ENCODE measurements around the gene TUBGCP6. TPM values are rescaled to one million over a fixed set of nuclear protein-coding genes. Genes with fewer than 3 reads are reported as not detected.

The TUBGCP6 gene
- total RNA-seq, 4 donors from 2014 or later: 64.6 to 102 (median 80.3) TPM

- Histone ChIP-seq H3K9me3 (no peaks in the 10 kb centered on the region), H3K4me3 (replicated peaks in 1 of 3) (no peak overlapping the region), H3K36me3 (peaks cover 24 to 27% of the 10 kb centered on the region in 2 donors), H3K27ac (no peak overlapping the region), H3K4me1 (peaks cover 18 to 19% of the 10 kb centered on the region in 2 donors), H3K27me3 (no peaks in the 10 kb centered on the region)
- no peak for DNase-seq
- 94 to 98% methylated on average over 31 to 53 of the region's 61 CpGs for WGBS, 2 donors
- TF ChIP-seq CTCF (IDR thresholded peaks at IDR 0.05) (no peak), POLR2A (IDR thresholded peaks at IDR 0.05) (no peak)
- intact Hi-C loops (cut with DNase I): no loop called here
Measured at GRCh38 chr22:50197856-50198623, 46.8 kb downstream of the TUBGCP6 start.

- Histone ChIP-seq H3K4me1 (peaks cover 13 to 14% of the 10 kb centered on the region in 2 donors), H3K4me3 (replicated peaks in 1 of 3) (no peak overlapping the region), H3K9me3 (no peaks in the 10 kb centered on the region), H3K27ac (no peak overlapping the region), H3K27me3 (no peaks in the 10 kb centered on the region), H3K36me3 (peaks cover 24% of the 10 kb centered on the region in 2 donors)
- intact Hi-C loops (cut with DNase I): no loop called here
- TF ChIP-seq CTCF (IDR thresholded peaks at IDR 0.05) (no peak), POLR2A (IDR thresholded peaks at IDR 0.05) (no peak)
- WGBS, 2 donors: 89 to 93% methylated on average over 9 to 22 of the region's 23 CpGs
- no peak for DNase-seq
Measured at GRCh38 chr22:50197000-50197800, 47.6 kb downstream of the TUBGCP6 start.

DNA sequence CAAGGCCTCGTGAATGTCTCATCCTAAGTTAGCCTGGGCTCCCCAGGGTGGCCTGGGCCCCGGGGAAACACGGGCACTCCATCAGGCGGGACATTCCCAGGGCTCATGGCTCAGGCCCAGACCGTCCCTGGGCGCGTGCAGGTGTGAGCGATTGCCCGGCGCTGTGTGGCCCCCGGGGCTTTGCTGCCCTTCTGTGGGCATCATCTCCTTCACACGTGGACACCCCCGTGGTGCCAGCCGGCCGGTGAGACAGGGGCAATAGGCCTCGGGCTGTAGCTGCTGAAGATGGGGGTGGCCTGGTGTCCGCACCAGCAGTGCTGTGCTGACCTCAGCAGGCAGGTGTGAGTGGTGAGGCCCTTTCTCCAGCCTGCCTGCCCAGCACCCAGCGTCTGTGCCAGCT, 48.6 kb downstream of the TUBGCP6 start:
- no peak overlapping the region for H3K27ac ChIP-seq
- TF ChIP-seq CTCF (IDR thresholded peaks at IDR 0.05) (no peak), POLR2A (IDR thresholded peaks at IDR 0.05) (no peak)
- no peak overlapping the region for H3K4me3 ChIP-seq (replicated peaks in 1 of 3)
- no peaks in the 10 kb centered on the region for H3K27me3 ChIP-seq
- peaks cover 24% of the 10 kb centered on the region in 2 donors for H3K36me3 ChIP-seq
- intact Hi-C loops (cut with DNase I): no loop called here
- no peaks in the 10 kb centered on the region for H3K9me3 ChIP-seq
- peaks cover 8 to 11% of the 10 kb centered on the region in 2 donors for H3K4me1 ChIP-seq
- DNase-seq: no peak
- 95 to 98% methylated on average over 6 to 8 of the region's 18 CpGs for WGBS, 2 donors

- 97 to 99% methylated on average over 7 to 27 of the region's 44 CpGs for WGBS, 2 donors
- TF ChIP-seq CTCF (IDR thresholded peaks at IDR 0.05) (no peak), POLR2A (IDR thresholded peaks at IDR 0.05) (no peak)
- Histone ChIP-seq H3K36me3 (peaks cover 24% of the 10 kb centered on the region in 2 donors), H3K4me1 (peaks cover 20 to 24% of the 10 kb centered on the region in 2 donors), H3K27ac (no peak overlapping the region), H3K4me3 (replicated peaks in 1 of 3) (no peak overlapping the region), H3K27me3 (no peaks in the 10 kb centered on the region), H3K9me3 (no peaks in the 10 kb centered on the region)
- intact Hi-C loops (cut with DNase I): no loop called here
- no peak for DNase-seq
Measured at GRCh38 chr22:50194037-50194805, 50.6 kb downstream of the TUBGCP6 start.

Data from thyroid gland (tissue), 4 donors.